GM23248 (cell line): ENCODE data around the gene RBP7.

Experiments
- EZH2 ChIP-seq: fragments of 200-600 bp; sonication (generic); IDR thresholded peaks from 2 replicates; pipeline ENCODE4 v1.6.1; 2018; ENCODE audit warnings: antibody characterized with exemption, mild to moderate bottlenecking; ENCODE audit not compliant: insufficient read depth, poor library complexity, severe bottlenecking
- EZH2phosphoT487 ChIP-seq: fragments of 200-600 bp; sonication (generic); IDR thresholded peaks from 2 replicates; pipeline ENCODE4 v1.6.1; 2018; ENCODE audit warnings: antibody characterized with exemption, moderate library complexity, mild to moderate bottlenecking, low read depth; ENCODE audit not compliant: insufficient read depth

- TF ChIP-seq EZH2 = no peak
- no peak for TF ChIP-seq EZH2phosphoT487
Observed at GRCh38 chr1:9984253-9984652, 12.8 kb upstream of the RBP7 start.
